ENCODE data around the gene TMEM51.
A peak's percentile ranks its signal among the peaks of the same experiment; 100 is the strongest.
"Not testable (repeated sequence)": the region's sequence is repeated elsewhere in the genome, so short reads cannot be mapped to it uniquely, and the experiment has no call there.

TMEM51 gene

DNA sequence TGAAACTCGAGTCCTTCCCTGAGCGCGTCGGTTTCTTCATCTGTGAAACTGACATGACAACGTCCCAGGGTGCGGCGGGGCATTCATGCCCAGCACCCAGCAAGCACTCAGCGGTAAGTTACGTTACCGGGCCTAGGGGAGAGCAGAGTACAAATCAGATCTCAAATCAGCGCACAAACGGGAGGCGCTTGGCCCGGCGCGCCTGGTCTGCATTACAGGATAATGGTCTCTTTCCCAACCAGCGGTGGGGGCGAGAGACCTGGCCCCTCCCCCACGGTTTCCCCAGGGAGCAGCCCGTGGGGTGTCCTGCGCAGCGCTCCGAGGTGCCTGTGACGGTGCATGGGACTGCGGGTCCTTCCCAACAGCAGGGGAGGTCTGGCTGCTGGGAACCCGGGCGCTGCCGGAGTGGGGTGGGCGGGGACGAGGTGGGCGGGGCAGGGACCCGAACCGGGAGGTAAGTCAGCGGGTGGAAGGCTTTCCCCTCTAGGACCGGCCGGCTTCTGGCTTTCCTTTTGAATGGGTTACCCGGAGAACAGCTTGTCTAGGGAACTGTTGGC, 1.0 kb downstream of the TMEM51 start:
- no peak for DNase-seq (ENCODE audit: low spot score)

DNA sequence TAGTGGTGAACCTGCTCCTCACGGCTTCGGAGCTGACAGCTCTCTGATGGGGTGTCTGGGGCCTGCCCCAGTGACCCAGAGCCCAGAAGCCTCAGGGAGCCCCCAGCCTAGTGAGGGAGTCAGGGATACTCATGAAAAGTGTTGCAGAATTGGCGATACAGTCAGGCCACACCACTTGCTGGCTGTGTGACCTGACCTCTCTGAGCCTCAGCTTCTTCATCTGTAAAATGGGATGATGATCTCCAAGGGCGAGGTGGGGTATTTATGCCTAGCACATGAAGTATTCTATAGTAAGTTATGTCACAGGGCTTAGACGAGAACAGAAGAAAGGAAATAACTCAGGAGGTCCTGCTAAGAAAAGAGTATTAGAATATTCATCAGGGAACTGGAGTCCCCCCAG, 1.6 kb downstream of the TMEM51 start:
- no peak for DNase-seq (ENCODE audit: low spot score)

GRCh38 chr1:15155888-15156741, 2.6 kb downstream of the TMEM51 start:
- DNase-seq (ENCODE audit: low spot score), result no peak

- DNase-seq (ENCODE audit: low spot score), result no peak
Measured at GRCh38 chr1:15156807-15157380, 3.3 kb downstream of the TMEM51 start.

DNA sequence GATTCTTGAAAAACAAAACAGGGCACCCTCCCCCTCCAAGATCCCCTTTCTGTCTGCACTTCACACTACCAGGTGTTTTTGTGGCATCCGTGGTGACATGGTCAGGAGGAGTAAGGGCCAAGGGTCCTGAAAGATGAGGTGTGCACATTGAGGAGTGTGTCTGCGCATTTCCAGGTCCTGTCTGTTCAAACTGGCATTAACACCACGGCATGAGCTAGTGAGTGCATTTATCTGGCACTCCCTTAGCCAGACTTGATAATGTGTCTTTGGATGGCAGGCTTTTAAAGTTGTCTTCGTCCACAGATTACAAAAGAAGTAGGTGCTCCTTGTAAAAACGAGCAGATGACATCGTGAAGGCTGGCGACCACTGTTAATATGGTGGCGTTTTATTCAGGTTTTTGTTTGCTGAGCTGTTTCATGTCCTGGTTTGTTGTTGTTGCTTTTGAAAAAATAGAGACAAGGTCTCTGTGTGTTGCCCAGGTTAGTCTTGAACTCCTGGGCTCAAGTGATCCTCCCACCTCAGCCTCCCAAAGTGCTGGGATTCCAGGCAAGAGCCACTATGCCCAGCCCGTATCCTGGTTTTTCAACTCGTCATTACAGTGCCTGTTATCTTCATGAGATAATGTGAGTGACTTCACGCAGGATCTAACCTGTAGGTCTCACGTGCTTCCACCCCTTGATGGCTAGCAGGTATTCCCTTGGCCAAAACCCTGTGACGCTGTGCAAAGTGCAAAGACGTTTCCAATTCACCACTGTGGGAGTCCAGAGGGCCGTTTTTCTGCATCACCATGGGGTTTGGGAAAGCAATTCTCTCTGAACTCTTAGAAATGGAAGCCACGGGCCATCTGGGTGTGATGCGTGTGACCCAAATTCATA, 4.2 kb downstream of the TMEM51 start:
- DNase-seq (ENCODE audit: low spot score), result no peak

DNA sequence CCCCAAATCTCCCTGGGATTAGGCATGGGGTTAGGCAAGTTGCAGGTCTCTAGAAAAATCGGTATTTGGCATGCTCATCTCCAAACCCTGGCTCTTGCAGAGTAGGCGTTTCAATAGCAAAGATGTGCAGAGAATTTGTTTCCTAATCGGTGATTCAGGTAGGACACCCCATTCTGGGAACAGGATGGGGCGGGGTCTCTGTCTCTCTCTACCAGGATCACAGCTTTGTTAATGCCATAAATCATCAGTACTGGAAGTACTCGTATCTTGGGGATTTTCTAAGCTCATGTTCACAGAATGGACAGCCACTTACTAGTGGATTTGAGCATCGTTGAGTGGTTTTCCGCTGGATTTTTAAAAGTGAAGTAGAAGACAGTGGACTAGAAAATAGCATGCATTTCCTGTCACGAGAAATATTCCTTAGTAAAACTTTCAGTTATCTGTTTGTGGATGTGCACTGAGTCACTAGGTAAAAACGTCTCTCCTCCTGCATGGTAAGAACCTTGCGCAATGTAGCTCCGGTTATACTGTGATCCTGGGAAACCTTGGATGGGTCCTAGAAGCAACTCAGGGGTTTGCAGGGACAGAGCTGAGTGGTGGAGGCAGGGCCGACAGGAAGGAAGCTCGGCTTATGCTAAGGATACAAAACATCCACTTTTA, 5.1 kb downstream of the TMEM51 start:
- peak; percentile 35 for DNase-seq (ENCODE audit: low spot score)

DNA sequence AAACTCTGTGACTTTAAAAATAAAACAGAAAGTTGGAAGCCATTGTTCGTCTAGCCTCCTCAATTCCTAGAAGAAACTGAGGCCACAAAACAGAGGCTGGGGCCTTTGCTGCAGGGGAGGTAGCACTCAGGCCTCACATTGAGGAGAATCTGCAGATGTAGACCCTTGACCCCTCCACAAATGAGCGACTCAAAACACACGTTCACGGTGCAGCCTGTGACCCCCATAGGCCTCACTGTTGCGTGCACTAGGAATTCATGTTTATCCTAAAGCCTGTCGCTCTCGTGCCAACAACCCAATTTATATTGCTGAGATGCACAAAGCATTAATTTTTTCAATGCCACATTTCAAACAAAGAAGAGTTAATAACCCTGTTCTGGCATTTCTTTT, 5.6 kb downstream of the TMEM51 start:
- DNase-seq (ENCODE audit: low spot score), result no peak

DNA sequence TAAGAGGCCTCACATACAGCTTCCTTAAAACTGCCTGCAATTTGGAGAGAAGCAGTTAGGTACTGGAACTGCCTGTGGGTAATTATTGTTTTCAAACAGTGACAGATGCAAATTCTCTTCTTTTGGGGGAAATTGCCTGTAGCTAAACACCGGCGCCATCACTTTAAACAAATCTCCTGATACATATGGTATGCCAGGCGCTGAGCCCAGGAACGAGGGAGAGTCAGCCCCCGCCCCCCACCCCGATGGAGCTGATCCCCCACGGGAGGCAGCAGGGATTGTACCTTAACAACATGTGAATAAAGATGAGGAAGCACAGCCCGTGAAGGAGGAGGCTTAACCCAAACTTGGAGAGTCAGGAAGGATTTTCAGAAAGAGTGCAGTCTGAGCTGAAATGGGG, 7.1 kb downstream of the TMEM51 start:
- DNase-seq (ENCODE audit: low spot score), result no peak

- DNase-seq (ENCODE audit: low spot score), result no peak
Measured at GRCh38 chr1:15167386-15167785, 13.8 kb downstream of the TMEM51 start.

GRCh38 chr1:15168479-15168878, 14.9 kb downstream of the TMEM51 start:
- peak; percentile 78 for DNase-seq (ENCODE audit: low spot score)

DNA sequence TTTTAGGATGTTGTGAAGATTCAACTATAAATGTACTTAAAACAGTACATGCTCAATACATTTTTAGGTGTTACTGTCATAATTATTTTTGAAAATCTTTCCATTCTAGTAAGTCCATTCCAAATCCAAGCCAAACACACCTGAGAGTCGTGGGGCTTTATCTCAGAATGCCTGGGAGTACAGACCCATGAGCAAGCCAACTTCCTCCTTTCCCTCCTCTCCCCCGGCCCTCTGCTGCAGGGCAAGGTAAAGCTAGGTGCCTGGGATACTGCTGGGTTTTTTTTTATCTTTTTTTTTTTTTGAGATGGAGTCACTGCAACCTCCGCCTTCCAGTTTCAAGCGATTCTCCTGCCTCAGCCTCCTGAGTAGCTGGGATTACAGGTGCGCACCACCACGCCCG, 16.5 kb downstream of the TMEM51 start:
- DNase-seq (ENCODE audit: low spot score), result no peak

DNA sequence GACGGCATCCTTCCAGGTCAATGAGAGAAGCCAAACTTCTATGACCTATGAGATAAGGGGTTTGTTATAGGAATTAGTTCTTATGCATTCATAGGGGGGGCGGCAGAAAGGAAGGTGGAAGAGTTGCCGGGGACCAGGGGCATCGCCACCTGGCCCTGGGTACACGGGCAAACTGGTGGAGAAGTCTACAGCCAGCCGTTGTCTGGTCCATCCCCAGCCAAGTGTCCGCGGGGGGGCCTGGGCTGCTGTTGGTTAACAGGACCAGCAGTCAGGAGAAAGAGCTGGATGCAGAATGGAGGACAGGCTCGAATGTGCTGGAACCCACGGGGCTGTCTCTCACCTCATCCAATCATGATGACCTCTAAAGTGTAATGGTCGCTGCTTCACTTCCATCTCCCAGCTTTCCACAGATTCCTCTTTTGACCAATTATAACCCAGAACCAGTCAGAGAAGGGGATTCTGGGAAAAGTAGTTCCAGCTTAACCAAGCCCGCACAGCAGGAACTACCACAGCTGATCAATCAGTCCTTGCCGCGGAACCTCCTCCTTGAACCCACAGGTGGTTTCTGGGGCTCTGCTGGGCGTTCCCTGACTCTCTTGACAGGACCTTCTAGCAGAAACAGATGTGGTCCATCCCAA, 17.8 kb downstream of the TMEM51 start:
- DNase-seq (ENCODE audit: low spot score), result no peak

DNA sequence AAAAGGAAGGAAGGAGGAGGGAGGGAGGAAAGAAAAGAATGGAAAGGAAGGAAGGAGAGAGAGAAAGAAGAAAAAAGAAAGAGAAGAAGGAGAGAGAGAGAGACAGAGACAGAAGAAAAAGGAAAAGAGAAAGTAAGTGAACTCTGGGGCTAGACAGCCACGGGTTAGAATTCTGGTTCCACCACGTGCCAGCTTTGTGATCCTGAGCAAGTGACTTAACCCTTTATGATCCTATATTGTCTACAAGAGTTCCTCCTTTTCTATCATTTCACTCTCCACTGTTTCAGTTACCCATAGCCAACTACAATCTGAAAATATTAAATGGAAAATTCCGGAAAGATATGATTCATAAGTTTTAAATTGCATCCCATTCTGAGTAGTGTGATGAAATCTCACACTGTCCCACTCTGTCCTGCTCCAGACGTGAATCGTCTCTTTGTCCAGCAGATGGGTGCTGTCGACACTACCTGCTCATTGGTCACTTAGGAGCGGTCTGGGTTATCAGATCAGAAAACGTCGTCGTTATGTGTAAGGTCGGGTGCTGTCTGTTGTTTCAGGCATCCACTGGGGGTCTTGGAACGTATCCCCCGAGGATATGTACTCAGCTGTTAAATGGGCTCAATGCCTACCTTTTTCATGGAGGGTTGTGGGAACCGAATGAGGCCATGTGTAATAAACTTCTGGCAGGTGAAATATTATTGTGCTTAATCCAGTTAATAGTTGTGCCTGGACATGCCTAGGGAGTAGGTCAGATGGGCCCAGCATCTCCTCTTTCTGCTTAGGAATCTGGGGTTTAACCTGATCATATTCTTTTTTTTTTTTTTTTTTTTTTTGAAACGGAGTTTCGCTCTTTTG, 19.1 kb downstream of the TMEM51 start:
- no peak for DNase-seq (ENCODE audit: low spot score)

DNA sequence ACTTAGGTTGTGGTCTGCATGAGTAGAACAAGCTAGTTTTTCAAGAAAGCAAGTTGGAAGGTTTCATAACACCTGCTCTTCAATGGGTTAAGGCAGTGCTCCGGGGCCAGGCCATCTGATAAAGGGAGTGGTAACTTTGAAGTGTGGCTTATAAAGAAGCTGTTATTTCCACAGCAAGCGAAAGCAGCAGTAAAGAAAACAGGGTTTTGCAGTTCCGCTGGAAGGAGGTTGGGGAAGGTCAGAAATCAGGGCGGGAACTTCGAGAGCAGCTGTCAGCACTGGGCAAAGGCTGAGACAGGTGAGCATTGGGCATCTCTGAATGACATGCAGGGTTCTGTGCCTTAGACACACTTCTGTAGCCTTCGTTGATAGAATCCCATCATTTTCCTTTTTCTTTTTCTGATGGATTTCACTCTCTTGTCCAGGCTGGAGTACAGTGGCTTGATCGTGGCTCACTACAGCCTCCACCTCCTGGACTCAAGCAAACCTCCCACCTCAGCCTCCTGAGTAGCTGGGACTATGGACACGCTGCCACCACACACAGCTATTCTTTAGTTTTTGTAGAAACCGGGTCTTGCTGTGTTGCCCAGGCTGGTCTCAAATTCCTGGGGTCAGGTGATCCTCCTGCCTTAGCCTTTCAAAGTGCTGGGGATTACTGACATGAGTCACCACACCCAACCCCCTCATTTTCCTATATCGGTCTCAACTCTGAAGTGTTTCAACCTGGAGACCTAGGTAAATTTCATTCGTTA, 20.5 kb downstream of the TMEM51 start:
- no peak for DNase-seq (ENCODE audit: low spot score)

GRCh38 chr1:15174615-15174983, 21.1 kb downstream of the TMEM51 start:
- no peak for DNase-seq (ENCODE audit: low spot score)

- not testable (repeated sequence) for DNase-seq (ENCODE audit: low spot score)
Measured at GRCh38 chr1:15175324-15176094, 22.0 kb downstream of the TMEM51 start.

DNA sequence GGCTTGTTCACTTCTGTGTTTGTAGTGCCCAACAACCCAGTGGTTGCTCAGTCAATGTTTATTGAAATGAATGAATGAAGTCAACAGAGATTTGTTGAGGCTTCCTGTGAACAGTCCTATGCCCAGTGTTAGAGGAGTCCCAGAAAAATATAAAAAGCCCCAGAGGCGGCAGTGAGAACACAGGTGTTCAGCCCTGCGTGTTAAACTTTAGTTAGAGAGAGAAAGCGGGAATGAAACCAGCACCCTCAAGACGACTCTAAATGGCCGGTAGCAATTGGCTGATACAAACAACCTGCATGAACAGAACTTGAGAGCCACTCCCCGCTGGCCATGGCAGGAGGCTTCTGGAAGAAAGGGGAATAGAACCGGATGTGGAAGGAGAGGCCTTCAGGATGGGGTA, 22.6 kb downstream of the TMEM51 start:
- no peak for DNase-seq (ENCODE audit: low spot score)

DNA sequence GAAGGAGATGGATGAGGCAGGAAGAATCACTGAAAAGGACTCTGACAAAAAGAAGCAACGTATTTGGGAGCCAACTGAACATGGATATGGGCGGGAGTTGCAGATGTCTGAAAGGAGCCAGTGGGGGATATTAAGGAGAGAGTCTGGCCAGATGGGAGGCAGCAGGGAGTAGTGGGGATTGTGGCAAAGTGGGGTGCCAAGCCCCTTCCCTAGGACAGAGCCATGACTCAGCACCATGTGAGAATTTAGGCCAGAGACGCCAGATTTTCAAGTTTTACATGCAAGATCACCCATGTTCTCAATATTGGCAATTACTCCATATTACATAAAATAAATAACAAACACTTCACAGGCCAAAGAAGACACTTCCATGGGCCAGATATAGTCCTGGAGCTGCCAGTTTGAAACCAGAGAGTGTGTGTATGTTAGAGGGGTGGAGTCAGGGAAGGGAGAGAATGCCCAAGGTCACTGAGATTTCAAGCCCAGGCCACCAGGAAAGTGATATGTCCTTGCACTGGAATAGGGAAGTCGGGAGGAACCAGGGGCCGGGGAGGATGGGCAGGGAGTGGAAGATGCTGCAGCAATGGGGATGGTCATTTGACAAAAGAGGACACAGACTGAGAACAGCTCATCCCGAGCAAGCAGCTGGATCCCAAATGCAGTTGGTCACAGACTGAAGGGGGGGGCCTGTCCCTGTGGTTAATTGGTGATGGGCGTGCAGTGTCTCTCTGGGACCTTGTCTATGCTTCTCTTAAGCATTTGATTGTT, 23.5 kb downstream of the TMEM51 start:
- no peak for DNase-seq (ENCODE audit: low spot score)
